SK-N-SH (cell line): ENCODE data around the gene APOL6.

ENCODE experiments used
- CHD2 ChIP-seq: fragments of 150-350 bp; IDR thresholded peaks from 2 replicates; pipeline ENCODE4 v1.6.1; 2018; ENCODE audit warnings: low read length; ENCODE audit not compliant: partially characterized antibody
- FOXJ3 ChIP-seq: sonication (generic); formaldehyde crosslinking; IDR thresholded peaks from 2 replicates; pipeline ENCODE4 v1.5.1; 2020; ENCODE audit warnings: mild to moderate bottlenecking, missing genetic modification reagents
- GABPA ChIP-seq: IDR thresholded peaks from 2 replicates; pipeline ENCODE4 v1.4.0; 2012; ENCODE audit warnings: low read depth, mild to moderate bottlenecking
- MEF2A ChIP-seq: IDR thresholded peaks from 2 replicates; pipeline ENCODE4 v1.4.0; 2012; ENCODE audit warnings: low read depth, borderline replicate concordance
- POLR2AphosphoS5 ChIP-seq: IDR thresholded peaks from 2 replicates; pipeline ENCODE4 v1.6.1; 2012; ENCODE audit warnings: low read depth, low read length
- RCOR1 ChIP-seq: fragments of 150-350 bp; IDR thresholded peaks from 2 replicates; pipeline ENCODE4 v1.6.1; 2017; ENCODE audit warnings: antibody characterized with exemption, low read length
- TAF1 ChIP-seq: IDR thresholded peaks from 2 replicates; pipeline ENCODE4 v1.6.1; 2012; ENCODE audit warnings: low read depth, mild to moderate bottlenecking, low read length, moderate library complexity, borderline replicate concordance
- YY1 ChIP-seq: IDR thresholded peaks from 2 replicates; pipeline ENCODE4 v1.4.0; 2012; ENCODE audit warnings: low read depth, mild to moderate bottlenecking
- TF ChIP-seq, protein P1 (sequence below): fragments of 200-600 bp; sonication (generic); IDR thresholded peaks from 2 replicates; pipeline ENCODE4 v1.6.1; 2017; ENCODE audit warnings: antibody characterized with exemption, mild to moderate bottlenecking, moderate library complexity

DNA sequence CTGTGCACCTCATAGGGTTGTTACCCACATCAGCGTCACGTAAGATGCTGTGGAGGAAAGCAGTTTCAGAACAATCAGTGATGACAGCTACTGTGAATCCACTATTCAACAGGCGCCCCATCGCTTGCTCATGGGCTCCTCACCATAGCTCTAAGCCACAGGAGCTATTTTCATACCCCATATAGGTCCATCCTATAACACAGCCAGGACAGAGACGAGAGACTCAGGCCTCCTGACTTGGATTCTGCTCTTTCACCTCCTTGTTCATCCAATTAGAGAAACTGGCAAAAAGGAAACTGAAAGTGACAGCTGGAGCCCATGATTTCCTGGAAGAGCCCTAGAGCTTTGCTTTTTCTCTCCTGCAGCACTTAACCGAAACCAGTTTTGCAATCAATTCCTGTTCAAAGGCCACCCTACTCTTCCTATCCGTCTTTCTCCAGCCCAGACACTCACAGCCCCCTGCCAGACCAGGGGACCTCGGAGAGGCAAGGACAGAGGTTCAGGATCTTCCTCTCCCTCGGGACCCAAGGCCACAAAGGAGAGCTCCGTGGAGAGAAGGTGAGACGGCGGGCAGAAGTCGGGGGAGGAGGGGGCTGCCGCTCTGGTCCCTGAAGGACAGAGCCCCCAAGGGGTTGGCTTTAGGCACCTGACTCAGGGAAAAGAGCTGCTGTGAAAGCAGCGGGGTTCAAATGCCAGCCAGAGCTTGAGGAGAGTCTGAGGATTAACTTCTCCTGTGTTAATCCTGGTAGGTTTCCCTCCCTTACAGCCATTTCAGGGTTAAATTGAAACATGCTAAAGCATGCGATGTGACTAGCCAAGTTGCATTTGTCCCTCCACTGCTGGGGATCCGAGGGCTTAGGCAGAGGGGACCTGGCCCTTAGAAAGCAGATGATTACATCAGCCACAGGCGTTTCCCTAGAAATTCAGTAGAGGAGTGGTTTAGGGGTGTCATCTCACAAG lies at the start of gene APOL6:
- no peak for TF ChIP-seq YY1
- TF ChIP-seq, protein P1, sequence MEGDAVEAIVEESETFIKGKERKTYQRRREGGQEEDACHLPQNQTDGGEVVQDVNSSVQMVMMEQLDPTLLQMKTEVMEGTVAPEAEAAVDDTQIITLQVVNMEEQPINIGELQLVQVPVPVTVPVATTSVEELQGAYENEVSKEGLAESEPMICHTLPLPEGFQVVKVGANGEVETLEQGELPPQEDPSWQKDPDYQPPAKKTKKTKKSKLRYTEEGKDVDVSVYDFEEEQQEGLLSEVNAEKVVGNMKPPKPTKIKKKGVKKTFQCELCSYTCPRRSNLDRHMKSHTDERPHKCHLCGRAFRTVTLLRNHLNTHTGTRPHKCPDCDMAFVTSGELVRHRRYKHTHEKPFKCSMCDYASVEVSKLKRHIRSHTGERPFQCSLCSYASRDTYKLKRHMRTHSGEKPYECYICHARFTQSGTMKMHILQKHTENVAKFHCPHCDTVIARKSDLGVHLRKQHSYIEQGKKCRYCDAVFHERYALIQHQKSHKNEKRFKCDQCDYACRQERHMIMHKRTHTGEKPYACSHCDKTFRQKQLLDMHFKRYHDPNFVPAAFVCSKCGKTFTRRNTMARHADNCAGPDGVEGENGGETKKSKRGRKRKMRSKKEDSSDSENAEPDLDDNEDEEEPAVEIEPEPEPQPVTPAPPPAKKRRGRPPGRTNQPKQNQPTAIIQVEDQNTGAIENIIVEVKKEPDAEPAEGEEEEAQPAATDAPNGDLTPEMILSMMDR, result no peak
- no peak for TF ChIP-seq GABPA
- TF ChIP-seq TAF1, result no peak
- peak; percentile 13; the same call in 1 of the 2 replicates for TF ChIP-seq POLR2AphosphoS5
- TF ChIP-seq CHD2, result no peak
- no peak for TF ChIP-seq RCOR1
- TF ChIP-seq MEF2A, result no peak
- TF ChIP-seq FOXJ3 (CRISPR knock-in tag), result no peak
